Measurements from ENCODE around the gene NRP1.

GRCh38 chr10:33214174-33214573 is 120.3 kb downstream of the NRP1 start:
- no peak for TF ChIP-seq CTCF (conservative IDR thresholded peaks at IDR 0.05; ENCODE audit: low read depth, low read length)
- TF ChIP-seq EZH2 (IDR thresholded peaks at IDR 0.05; ENCODE audit: low read length, unreplicated experiment): no peak
- no peak for TF ChIP-seq EZH2phosphoT487 (IDR thresholded peaks at IDR 0.05; ENCODE audit: borderline replicate concordance, low read length)

Data from PC-3 (cell line).